ENCODE data around the gene FAM76A. TPM values are rescaled to one million over a fixed set of nuclear protein-coding genes. Genes with fewer than 3 reads are reported as not detected.
"Not testable (repeated sequence)": the region's sequence is repeated elsewhere in the genome, so short reads cannot be mapped to it uniquely, and the experiment has no call there.

Gene FAM76A
- 10 to 100 TPM; 15.2 to 25.2 (median 22.2) TPM for total RNA-seq
- polyA plus RNA-seq: 10 to 100 TPM in 1 of 2 donors, 1 to 10 TPM in 1; 9.0 to 10.2 TPM
- total RNA-seq: 25.3 reads per million, percentile 56 among the genes with 10 or more reads in this experiment

DNA sequence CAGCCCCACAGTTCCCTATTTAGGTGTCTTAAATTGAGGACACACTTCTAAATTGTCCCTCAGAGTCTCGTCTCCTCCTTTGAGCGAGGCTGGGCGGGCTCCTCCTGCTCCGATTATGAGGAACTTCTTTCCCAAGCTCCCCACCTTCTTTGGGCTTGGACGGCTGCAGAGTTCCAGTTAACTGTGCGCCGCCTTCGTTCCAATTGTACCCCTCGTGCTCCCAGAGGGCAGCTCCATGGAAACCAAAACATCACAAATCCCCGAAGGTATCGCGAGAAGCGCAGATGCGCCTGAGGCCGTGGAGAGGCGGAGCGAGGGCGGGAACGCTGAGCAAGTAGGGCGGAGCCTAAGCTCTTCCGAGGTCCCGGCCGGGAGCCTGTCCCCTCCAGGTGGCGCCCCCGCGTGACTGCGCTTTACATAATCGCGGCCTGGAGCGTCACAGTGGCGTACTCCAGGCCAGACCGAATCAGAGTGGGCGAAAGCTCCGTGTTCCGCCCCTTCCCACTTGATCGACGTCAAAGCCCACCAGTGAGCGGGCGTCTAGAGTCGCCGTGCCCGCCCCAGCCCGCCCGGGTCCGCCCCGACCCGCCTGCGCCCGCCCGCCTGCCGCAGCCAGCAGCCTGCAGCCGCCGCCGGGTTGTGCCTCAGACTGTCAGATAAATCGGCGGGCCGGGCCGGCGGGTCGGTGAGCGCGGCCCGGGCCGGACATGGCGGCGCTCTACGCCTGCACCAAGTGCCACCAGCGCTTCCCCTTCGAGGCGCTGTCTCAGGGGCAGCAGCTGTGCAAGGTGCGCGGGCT, at the start of gene FAM76A:
TSS of gene FAM76A (plus strand) at position 588 of the 799 bp plus-strand sequence. CDS start at position 708, 120 bp downstream.
- Mint-ChIP-seq H3K4me1 (peaks cover 9 to 35% (median 28%) of the 10 kb centered on the region in 7 donors), H3K9me3 (no peaks in the 10 kb centered on the region), H3K4me3 (peak within 1 kb of the TSS; percentile 86 to 93 (median 90)), H3K27ac (peak within 1 kb of the TSS; percentile 93 to 100 (median 98)), H3K36me3 (peaks cover 4 to 13% (median 7%) of the 10 kb centered on the region in 5 donors), H3K27me3 (no peaks in the 10 kb centered on the region)
- Histone ChIP-seq H3K4me3 (ENCODE audit: low read length) (peak within 1 kb of the TSS; percentile 77), H3K4me1 (ENCODE audit: control insufficient read depth in 2 of 2, insufficient read depth in 2 of 2, low read length in 2 of 2) (peaks cover 7 to 17% of the 10 kb centered on the region in 2 donors), H3K27ac (ENCODE audit: low read depth, low read length) (peak within 1 kb of the TSS; percentile 91), H3K36me3 (ENCODE audit: control insufficient read depth in 2 of 3, insufficient read depth in 3 of 3, low read length in 3 of 3) (peaks cover 0 to 9% (median 0%) of the 10 kb centered on the region in 3 experiments), H3K27me3 (ENCODE audit: control insufficient read depth in 2 of 2, insufficient read depth in 2 of 2, low read length in 2 of 2) (no peaks in the 10 kb centered on the region), H3K9me3 (ENCODE audit: control insufficient read depth in 2 of 3, low read length in 3 of 3) (no peaks in the 10 kb centered on the region)
- ChIA-PET CTCF (interaction anchor here (0.6 to 2.0 kb wide), 9 partner anchors 55 to 469 kb away, joined by 3 to 12 read pairs (median 3); no protein-coding TSS in a partner anchor), POLR2A (interaction anchor here (0.6 to 2.1 kb wide), 15 partner anchors 12 to 957 kb away, joined by 3 to 15 read pairs (median 3); partner anchors contain the start of genes GMEB1, IFI6 and STX12)
- ATAC-seq: peak; percentile 97
- intact Hi-C loops (cut with micrococcal nuclease): loop anchor here (1.0 to 5.0 kb wide), 13 partner anchors 48 to 857 kb away; partner anchors contain the start of genes EYA3 (in 2 of the 2), IFI6 (in 2 of the 2), PPP1R8 (in 2 of the 2) and STX12 (in 2 of the 2)
- peak; percentile 97 to 100 (median 99) for DNase-seq

DNA sequence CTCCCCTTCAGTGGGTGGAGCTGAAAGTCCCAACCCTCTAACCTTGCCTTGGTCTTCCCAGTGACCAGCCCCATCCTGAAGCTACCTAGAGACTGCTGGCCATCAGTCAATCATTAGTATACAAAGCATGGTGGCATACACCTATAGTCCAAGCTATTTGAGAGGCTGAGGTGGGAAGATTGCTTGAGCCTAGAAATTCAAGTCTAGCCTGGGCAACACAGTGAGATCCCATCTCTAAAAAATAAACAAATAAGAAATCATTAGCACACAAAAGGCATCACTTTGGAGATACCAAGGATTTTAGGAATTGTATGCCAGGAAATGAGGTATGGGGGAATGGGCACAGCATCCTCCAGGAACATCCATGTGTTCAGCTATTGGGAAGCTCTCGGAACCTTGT, 49.4 kb upstream of the FAM76A start:
- Histone ChIP-seq H3K36me3 (ENCODE audit: control insufficient read depth in 2 of 3, insufficient read depth in 3 of 3, low read length in 3 of 3) (no peaks in the 10 kb centered on the region), H3K9me3 (ENCODE audit: control insufficient read depth in 2 of 3, low read length in 3 of 3) (peaks cover 0 to 7% (median 0%) of the 10 kb centered on the region in 3 experiments), H3K4me3 (ENCODE audit: low read length) (no peak overlapping the region), H3K27ac (ENCODE audit: low read depth, low read length) (no peak overlapping the region), H3K4me1 (ENCODE audit: control insufficient read depth in 2 of 2, insufficient read depth in 2 of 2, low read length in 2 of 2) (peaks cover 3 to 4% of the 10 kb centered on the region in 2 donors), H3K27me3 (ENCODE audit: control insufficient read depth in 2 of 2, insufficient read depth in 2 of 2, low read length in 2 of 2) (no peaks in the 10 kb centered on the region)
- DNase-seq (no peak), ATAC-seq (no peak)
- Mint-ChIP-seq H3K4me1 (peaks cover 5 to 17% (median 15%) of the 10 kb centered on the region in 7 donors), H3K36me3 (peaks cover 2 to 8% (median 3%) of the 10 kb centered on the region in 5 donors), H3K27ac (no peak overlapping the region), H3K27me3 (peaks cover 0 to 2% (median 0%) of the 10 kb centered on the region in 5 donors), H3K9me3 (peaks cover 0 to 25% (median 10%) of the 10 kb centered on the region in 11 donors), H3K4me3 (no peak overlapping the region)
- intact Hi-C loops (cut with micrococcal nuclease): no loop called here
- CTCF ChIA-PET: interaction anchor here (0.6 kb wide), 1 partner anchor 59 kb away, joined by 3 read pairs; no protein-coding TSS in a partner anchor
- POLR2A ChIA-PET: interaction anchor here (0.7 kb wide), 1 partner anchor 70 kb away, joined by 6 read pairs; no protein-coding TSS in a partner anchor

DNA sequence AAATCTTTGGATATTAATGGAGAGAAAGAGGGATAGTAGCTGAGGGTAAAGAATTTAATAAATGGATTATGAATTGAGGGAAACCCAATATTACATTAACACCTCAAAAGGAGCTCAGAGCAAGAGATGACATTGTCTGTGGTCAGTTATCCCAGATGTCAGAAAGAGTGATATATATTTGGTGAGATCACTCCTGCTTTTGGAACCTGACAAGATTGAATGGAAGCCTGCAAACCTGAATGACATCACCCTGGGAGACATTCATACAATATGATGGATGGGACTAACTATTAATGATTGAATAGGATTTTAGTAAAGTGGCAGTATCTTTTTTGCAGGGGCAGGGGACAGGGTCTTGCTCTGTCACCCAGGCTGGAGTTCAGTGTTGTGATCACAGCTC, 47.0 kb upstream of the FAM76A start:
- Histone ChIP-seq H3K9me3 (ENCODE audit: control insufficient read depth in 2 of 3, low read length in 3 of 3) (peaks cover 0 to 16% (median 0%) of the 10 kb centered on the region in 3 experiments), H3K27ac (ENCODE audit: low read depth, low read length) (no peak overlapping the region), H3K4me3 (ENCODE audit: low read length) (no peak overlapping the region), H3K36me3 (ENCODE audit: control insufficient read depth in 2 of 3, insufficient read depth in 3 of 3, low read length in 3 of 3) (no peaks in the 10 kb centered on the region), H3K27me3 (ENCODE audit: control insufficient read depth in 2 of 2, insufficient read depth in 2 of 2, low read length in 2 of 2) (no peaks in the 10 kb centered on the region), H3K4me1 (ENCODE audit: control insufficient read depth in 2 of 2, insufficient read depth in 2 of 2, low read length in 2 of 2) (no peaks in the 10 kb centered on the region)
- Mint-ChIP-seq H3K9me3 (peaks cover 0 to 40% (median 16%) of the 10 kb centered on the region in 11 donors), H3K4me1 (no peaks in the 10 kb centered on the region), H3K36me3 (peaks cover 5 to 14% (median 11%) of the 10 kb centered on the region in 5 donors), H3K4me3 (no peak overlapping the region), H3K27me3 (peaks cover 0 to 6% (median 0%) of the 10 kb centered on the region in 5 donors), H3K27ac (no peak overlapping the region)
- ChIA-PET CTCF (interaction anchor here (0.7 kb wide), 1 partner anchor 9 kb away, joined by 3 read pairs; no protein-coding TSS in a partner anchor), POLR2A (no interaction called here)
- DNase-seq: no peak
- intact Hi-C loops (cut with micrococcal nuclease): no loop called here
- ATAC-seq: no peak

DNA sequence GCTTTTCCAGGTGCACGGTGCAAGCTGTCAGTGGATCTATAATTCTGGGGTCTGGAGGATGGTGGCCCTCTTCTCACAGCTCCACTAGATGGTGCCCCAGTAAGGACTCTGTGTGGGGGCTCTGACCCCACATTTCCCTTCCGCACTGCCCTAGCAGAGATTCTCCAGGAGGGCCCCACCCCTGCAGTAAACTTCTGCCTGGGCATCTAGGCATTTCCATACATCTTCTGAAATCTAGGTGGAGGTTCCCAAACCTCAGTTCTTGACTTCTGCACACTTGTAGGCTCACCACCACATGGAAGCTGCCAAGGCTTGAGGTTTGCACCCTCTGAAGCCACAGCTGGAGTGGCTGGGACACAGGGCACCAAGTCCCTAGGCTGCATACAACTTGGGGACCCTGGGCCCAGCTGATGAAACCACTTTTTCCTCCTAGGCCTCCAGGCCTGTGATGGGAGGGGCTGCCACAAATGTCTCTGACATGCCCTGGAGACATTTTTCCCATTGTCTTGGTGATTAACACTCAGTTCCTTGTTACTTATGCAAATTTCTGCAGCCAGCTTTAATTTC, 45.5 kb upstream of the FAM76A start:
- Mint-ChIP-seq H3K9me3 (peaks cover 0 to 40% (median 16%) of the 10 kb centered on the region in 11 donors), H3K36me3 (peaks cover 5 to 14% (median 11%) of the 10 kb centered on the region in 5 donors), H3K27me3 (peaks cover 0 to 12% (median 0%) of the 10 kb centered on the region in 5 donors)
- H3K36me3 ChIP-seq (ENCODE audit: control insufficient read depth in 2 of 3, insufficient read depth in 3 of 3, low read length in 3 of 3); H3K27me3 ChIP-seq (ENCODE audit: control insufficient read depth in 2 of 2, insufficient read depth in 2 of 2, low read length in 2 of 2); H3K4me1 ChIP-seq (ENCODE audit: control insufficient read depth in 2 of 2, insufficient read depth in 2 of 2, low read length in 2 of 2); H3K4me1 Mint-ChIP-seq; H3K27ac Mint-ChIP-seq; ATAC-seq; H3K27ac ChIP-seq (ENCODE audit: low read depth, low read length); H3K4me3 Mint-ChIP-seq; DNase-seq; H3K4me3 ChIP-seq (ENCODE audit: low read length); intact Hi-C loops (cut with micrococcal nuclease): not testable (repeated sequence)
- POLR2A ChIA-PET: interaction anchor here (0.6 to 1.1 kb wide), 3 partner anchors 13 to 1077 kb away, joined by 3 to 4 read pairs (median 3); no protein-coding TSS in a partner anchor
- CTCF ChIA-PET: interaction anchor here (0.7 kb wide), 1 partner anchor 11 kb away, joined by 3 read pairs; no protein-coding TSS in a partner anchor
- H3K9me3 ChIP-seq (ENCODE audit: control insufficient read depth in 2 of 3, low read length in 3 of 3): peaks cover 0 to 16% (median 0%) of the 10 kb centered on the region in 3 experiments

DNA sequence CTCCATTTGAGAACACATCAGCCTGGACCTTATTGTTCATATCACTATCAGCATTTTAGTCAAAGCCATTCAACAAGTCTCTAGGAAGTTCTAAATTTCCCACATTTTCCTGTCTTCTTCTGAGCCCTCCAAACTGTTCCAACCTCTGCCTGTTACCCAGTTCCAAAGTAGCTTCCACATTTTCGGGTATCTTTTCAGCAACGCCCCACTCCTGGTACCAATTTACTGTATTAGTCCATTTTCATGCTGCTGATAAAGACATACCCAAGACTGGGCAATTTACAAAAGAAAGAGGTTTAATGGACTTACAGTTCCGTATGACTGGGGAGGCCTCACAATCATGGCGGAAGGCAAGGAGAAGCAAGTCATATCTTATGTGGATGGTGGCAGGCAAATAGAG, 44.2 kb upstream of the FAM76A start:
- H3K4me1 ChIP-seq (ENCODE audit: control insufficient read depth in 2 of 2, insufficient read depth in 2 of 2, low read length in 2 of 2); H3K27me3 ChIP-seq (ENCODE audit: control insufficient read depth in 2 of 2, insufficient read depth in 2 of 2, low read length in 2 of 2); DNase-seq; POLR2A ChIA-PET; H3K4me1 Mint-ChIP-seq; CTCF ChIA-PET; H3K27ac Mint-ChIP-seq; ATAC-seq; H3K36me3 ChIP-seq (ENCODE audit: control insufficient read depth in 2 of 3, insufficient read depth in 3 of 3, low read length in 3 of 3); H3K4me3 Mint-ChIP-seq; H3K4me3 ChIP-seq (ENCODE audit: low read length); H3K27ac ChIP-seq (ENCODE audit: low read depth, low read length); intact Hi-C loops (cut with micrococcal nuclease): not testable (repeated sequence)
- H3K9me3 Mint-ChIP-seq: peaks cover 0 to 40% (median 16%) of the 10 kb centered on the region in 11 donors
- H3K27me3 Mint-ChIP-seq: peaks cover 0 to 10% (median 0%) of the 10 kb centered on the region in 5 donors
- peaks cover 5 to 14% (median 10%) of the 10 kb centered on the region in 5 donors for H3K36me3 Mint-ChIP-seq
- H3K9me3 ChIP-seq (ENCODE audit: control insufficient read depth in 2 of 3, low read length in 3 of 3): peaks cover 0 to 16% (median 0%) of the 10 kb centered on the region in 3 experiments

DNA sequence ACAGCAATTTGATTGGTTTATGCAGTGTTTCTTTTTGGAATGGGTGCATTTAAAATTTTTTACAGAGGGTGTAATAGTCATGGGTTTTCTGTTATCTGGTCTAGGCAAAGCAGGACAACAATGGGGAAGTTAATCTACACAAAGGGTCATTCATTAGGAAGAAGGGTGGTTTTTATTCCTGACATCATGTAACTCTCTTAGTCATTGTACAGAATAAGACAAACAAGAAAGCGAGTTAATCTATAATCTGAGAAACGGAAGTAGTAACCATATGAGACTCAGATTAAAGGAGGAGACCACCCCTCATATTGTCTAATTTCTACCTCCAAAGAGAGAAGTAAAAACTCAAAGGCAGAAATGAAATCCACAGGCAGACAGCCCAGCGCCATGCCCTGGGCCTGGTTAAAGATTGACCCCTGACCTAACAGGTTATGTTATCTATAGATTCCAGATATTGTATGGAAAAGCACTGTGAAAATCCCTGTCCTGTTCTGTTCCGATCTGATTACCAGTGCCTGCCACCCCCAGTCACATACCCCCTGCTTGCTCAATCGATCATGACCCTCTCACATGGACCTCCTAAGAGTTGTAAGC, 43.3 kb upstream of the FAM76A start:
- Mint-ChIP-seq H3K27me3 (peaks cover 0 to 10% (median 0%) of the 10 kb centered on the region in 5 donors), H3K4me3 (no peak overlapping the region), H3K9me3 (peaks cover 0 to 40% (median 16%) of the 10 kb centered on the region in 11 donors), H3K27ac (no peak overlapping the region), H3K36me3 (peaks cover 5 to 14% (median 10%) of the 10 kb centered on the region in 5 donors), H3K4me1 (no peaks in the 10 kb centered on the region)
- intact Hi-C loops (cut with micrococcal nuclease): no loop called here
- H3K27ac ChIP-seq (ENCODE audit: low read depth, low read length): no peak overlapping the region
- H3K4me1 ChIP-seq (ENCODE audit: control insufficient read depth in 2 of 2, insufficient read depth in 2 of 2, low read length in 2 of 2): no peaks in the 10 kb centered on the region
- H3K27me3 ChIP-seq (ENCODE audit: control insufficient read depth in 2 of 2, insufficient read depth in 2 of 2, low read length in 2 of 2): no peaks in the 10 kb centered on the region
- H3K9me3 ChIP-seq (ENCODE audit: control insufficient read depth in 2 of 3, low read length in 3 of 3): peaks cover 0 to 16% (median 0%) of the 10 kb centered on the region in 3 experiments
- DNase-seq: no peak
- CTCF ChIA-PET: interaction anchor here (0.8 kb wide), 1 partner anchor 19 kb away, joined by 3 read pairs; no protein-coding TSS in a partner anchor
- POLR2A ChIA-PET: interaction anchor here (0.6 kb wide), 1 partner anchor 9 kb away, joined by 3 read pairs; no protein-coding TSS in a partner anchor
- no peaks in the 10 kb centered on the region for H3K36me3 ChIP-seq (ENCODE audit: control insufficient read depth in 2 of 3, insufficient read depth in 3 of 3, low read length in 3 of 3)
- ATAC-seq: no peak
- no peak overlapping the region for H3K4me3 ChIP-seq (ENCODE audit: low read length)

All from naive thymus-derived CD4-positive, alpha-beta T cell (primary cell).